ENCODE data around the gene SLC39A3. TPM values are rescaled to one million over a fixed set of nuclear protein-coding genes. Genes with fewer than 3 reads are reported as not detected.

The SLC39A3 gene
- total and polyA plus RNA-seq, 10 of the 15 experiments (the other 5 are each of a cell fraction or from before 2014, with no cell fraction given), result 0.63 to 67.1 (median 51.2) TPM

GRCh38 chr19:2763687-2764086, 23.9 kb upstream of the SLC39A3 start (continued):
- TF ChIP-seq BHLHE40 (IDR thresholded peaks at IDR 0.05; ENCODE audit: borderline replicate concordance in 1 of 2, low read depth in 2 of 2, low read length in 1 of 2), result no peak
- no peak for TF ChIP-seq SMARCA5 (IDR thresholded peaks at IDR 0.05)
- no peak for TF ChIP-seq BMI1 (IDR thresholded peaks at IDR 0.05; ENCODE audit: borderline replicate concordance)
- no peak for TF ChIP-seq ZSCAN29 (IDR thresholded peaks at IDR 0.05)
- TF ChIP-seq RB1 (IDR thresholded peaks at IDR 0.05; ENCODE audit: borderline replicate concordance), result no peak
- no peak for TF ChIP-seq NBN (IDR thresholded peaks at IDR 0.05)
- TF ChIP-seq BCLAF1 (IDR thresholded peaks at IDR 0.05), result no peak
- TF ChIP-seq ZNF384 (IDR thresholded peaks at IDR 0.05; ENCODE audit: borderline replicate concordance, low read depth, low read length), result no peak
- no peak for TF ChIP-seq TCF3 (IDR thresholded peaks at IDR 0.05; ENCODE audit: borderline replicate concordance, insufficient read depth, low read depth, low read length)
- no peak for TF ChIP-seq ZNF592 (IDR thresholded peaks at IDR 0.05)

Data from GM12878 (cell line).